HG03097 (cell line): ENCODE results near the gene FAM124A.

Experiments used
- ATAC-seq: cut with Tn5 transposase; IDR thresholded peaks from one replicate; pipeline ENCODE4 v1.9.1; 2021; ENCODE audit not compliant: unreplicated experiment, low FRiP score

Gene FAM124A

DNA sequence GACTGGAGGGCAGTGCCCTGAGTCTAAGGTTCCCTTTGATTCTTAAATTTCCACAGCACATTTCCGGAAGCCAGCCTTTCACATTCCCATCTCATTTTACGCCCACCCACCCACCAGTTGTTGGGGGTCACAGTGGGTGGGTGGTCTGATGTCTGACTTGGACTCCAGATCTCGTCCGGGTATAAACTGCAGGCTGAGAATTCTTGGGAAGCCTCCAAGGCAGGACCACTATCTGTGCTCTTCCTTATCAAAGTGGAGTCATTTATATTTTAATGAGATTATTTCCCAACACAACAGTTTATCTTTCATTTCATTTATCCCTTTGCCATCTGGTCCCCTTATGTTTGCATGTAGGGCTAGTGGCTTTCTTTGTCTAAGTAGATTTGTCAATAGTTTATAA, 3.6 kb upstream of the FAM124A start:
- ATAC-seq: no peak

DNA sequence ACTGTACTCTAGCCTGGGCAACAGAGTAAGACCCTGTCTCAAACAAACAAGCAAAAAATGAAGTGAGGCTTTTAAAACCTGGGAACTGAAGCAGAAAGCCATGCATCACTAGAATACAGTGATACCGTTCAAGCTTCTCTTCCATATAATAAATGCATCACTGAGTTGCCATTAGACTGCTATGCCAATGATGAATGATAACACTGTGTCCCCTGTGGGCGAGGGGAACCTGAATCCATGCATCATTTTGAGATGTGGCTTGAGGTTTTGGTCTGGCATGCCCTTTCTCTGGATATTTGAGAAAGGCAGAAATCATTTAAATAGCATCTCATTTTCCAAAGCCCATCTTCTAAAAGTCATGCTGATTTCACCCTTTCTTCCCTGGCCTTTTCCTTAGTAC, 1.5 kb upstream of the FAM124A start:
- no peak for ATAC-seq

- ATAC-seq: no peak
Measured at GRCh38 chr13:51221108-51221507, 1.1 kb upstream of the FAM124A start.

DNA sequence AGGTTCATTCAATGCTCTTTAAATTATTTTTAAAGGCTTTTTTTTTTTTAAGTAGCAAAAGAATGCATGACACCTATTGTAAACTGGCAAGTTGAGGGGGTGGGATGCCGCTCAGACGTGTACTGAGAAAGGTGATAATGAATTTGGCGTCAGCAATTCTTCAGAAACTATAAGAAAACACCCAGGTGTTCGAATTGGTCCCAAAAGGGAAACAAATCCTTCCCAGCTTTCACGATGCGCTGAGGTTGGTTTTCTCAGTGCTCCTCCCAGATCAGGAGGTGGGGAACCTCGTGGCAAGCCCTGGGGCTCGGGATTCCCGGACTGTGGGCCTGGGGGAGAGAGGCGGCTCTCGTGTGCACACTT, 543 bp upstream of the FAM124A start:
- no peak for ATAC-seq

- no peak for ATAC-seq
Measured at GRCh38 chr13:51222686-51223559, 725 bp downstream of the FAM124A start.

DNA sequence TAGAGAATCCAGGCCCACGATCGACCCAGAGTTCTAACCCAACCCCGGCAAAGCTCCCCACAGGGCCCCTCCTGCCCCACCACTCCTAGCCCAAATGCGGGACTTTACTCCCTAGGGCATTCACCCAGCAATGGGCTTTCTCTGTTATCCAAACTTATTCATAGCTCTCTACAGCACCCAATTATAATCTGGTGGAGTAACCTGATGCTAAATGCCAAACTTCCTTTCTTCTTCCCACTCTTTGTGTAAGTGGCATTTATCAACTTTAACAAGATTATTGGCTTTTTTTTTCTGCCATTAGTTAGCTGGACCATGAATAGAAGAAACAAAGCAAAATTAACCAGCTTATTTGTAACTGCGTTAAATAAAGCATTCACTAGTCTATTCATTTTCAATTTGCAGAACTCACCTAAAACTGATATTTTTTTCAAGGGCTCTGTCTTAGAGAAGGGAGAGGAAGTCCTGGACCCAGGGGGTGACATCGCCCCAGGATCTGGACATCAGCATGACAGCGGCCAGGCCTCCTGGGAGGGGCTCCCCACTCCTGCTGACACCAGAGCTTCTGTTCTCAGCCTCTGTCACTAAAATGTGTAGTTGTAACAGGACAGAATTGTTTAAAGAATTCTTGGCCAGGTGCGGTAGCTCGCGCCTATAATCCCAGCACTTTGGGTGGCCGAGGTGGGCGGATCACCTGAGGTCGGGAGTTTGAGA, 1.5 kb downstream of the FAM124A start:
- ATAC-seq: no peak

- no peak for ATAC-seq
Measured at GRCh38 chr13:51225029-51225428, 2.8 kb downstream of the FAM124A start.

- ATAC-seq: no peak
Measured at GRCh38 chr13:51227404-51227803, 5.2 kb downstream of the FAM124A start.

- no peak for ATAC-seq
Measured at GRCh38 chr13:51229101-51229719, 7.0 kb downstream of the FAM124A start.

- no peak for ATAC-seq
Measured at GRCh38 chr13:51229731-51230130, 7.5 kb downstream of the FAM124A start.

DNA sequence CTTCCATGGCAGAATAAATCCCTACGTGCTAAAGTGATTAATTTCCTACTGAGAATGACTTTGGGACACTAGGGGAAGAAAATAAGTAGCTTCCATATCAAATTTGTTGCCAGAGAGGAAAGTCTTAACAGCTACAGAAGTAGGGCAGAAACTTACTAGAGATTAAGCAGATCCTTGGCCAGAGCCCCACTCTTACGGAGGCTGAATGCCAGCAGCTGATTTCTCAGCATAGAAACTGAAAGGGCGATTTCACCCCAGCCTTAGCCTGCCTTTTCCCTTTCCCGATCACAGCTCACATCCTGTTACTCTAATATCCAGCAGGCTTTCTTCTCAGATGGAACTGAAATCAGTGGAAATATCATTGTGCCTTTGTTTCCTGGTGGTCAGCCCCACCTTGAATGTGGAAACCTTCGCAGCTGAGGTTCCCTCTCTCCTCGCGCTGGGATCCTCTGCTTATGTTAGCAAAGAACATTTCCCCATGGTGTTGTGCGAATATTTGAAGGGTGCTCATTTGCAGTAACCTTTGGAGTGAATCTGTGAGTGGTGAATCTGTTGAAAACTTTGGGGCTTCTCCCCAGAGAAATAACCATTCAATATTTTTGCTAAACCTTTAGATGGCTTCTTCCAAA, 8.4 kb downstream of the FAM124A start:
- no peak for ATAC-seq

- no peak for ATAC-seq
Measured at GRCh38 chr13:51231456-51231855, 9.3 kb downstream of the FAM124A start.

- no peak for ATAC-seq
Measured at GRCh38 chr13:51232328-51232727, 10.1 kb downstream of the FAM124A start.

- no peak for ATAC-seq
Measured at GRCh38 chr13:51233117-51233826, 11.1 kb downstream of the FAM124A start.

- ATAC-seq: no peak
Measured at GRCh38 chr13:51234676-51235075, 12.5 kb downstream of the FAM124A start.

DNA sequence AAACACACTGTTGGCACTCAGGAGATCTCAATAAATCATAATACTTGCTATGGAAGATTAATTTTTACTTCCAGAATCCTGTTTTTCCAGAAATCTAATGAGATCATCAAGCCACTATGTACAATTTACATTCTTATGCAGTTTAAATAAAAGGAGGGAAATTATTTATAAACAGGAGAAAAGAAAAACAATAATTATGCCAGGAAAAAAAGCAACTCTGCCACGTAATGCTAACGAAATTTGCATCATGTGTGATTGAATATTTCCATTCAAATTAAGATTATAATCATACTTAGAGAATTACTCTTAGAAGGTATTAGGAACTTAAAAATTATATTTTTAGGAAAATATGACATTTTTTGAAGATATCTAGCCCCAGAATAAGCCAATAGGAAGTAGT, 13.0 kb downstream of the FAM124A start:
- ATAC-seq: no peak

- no peak for ATAC-seq
Measured at GRCh38 chr13:51235756-51236490, 13.7 kb downstream of the FAM124A start.

DNA sequence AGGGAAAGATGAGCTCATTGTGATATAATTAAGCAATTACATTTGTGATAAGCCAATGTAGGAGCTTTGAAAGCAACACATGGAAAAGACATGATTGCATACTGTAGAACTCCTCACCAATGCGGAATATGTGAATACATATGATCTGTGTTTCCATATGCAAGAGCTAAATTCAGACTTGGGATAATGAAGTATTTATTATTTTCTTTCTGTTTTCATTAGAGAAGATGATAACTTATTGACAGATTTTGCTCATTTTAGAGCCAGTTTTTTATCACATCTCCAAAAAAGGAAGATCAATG, 14.2 kb downstream of the FAM124A start:
- no peak for ATAC-seq

DNA sequence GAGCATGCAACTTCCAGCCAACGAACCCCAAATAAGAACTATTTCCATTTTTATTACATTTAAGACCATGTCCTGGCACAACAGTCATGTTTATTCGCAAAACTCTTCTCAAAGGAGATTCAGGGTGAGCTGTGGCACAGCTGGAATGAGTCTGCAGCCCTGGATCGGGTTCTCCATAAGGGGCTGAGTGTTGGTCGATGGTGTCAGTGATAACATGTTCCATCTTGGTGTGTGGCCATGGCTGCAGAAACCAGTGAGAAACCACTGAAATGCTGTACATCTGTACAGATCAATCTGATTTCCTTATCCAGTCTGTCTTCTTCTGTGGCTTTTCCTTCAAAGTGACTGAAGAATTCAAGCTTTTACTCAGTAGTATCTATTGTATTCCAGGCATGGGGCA, 15.2 kb downstream of the FAM124A start:
- ATAC-seq: no peak

- ATAC-seq: no peak
Measured at GRCh38 chr13:51237887-51238286, 15.7 kb downstream of the FAM124A start.
